ENCODE data around the gene TNFSF15. TPM values are rescaled to one million over a fixed set of nuclear protein-coding genes. Genes with fewer than 3 reads are reported as not detected.
"Not testable (repeated sequence)": the region's sequence is repeated elsewhere in the genome, so short reads cannot be mapped to it uniquely, and the experiment has no call there.

The TNFSF15 gene
- total and polyA plus RNA-seq, 9 donors = 0.02 to 0.53 (median 0.24) TPM

- no peaks in the 10 kb centered on the region for H3K9me3 ChIP-seq
- H3K27ac ChIP-seq = no peak overlapping the region
- TF ChIP-seq POLR2A (IDR thresholded peaks at IDR 0.05) (no peak), EP300 (IDR thresholded peaks at IDR 0.05) (no peak), CTCF (IDR thresholded peaks at IDR 0.05) (no peak)
- no peaks in the 10 kb centered on the region for H3K27me3 ChIP-seq
- no peaks in the 10 kb centered on the region for H3K4me1 ChIP-seq (ENCODE audit: insufficient read depth)
- 56 to 74% (median 67%) methylated on average over 3 of the region's 3 CpGs for WGBS, 3 donors
- intact Hi-C loops (cut with DNase I) = loop anchor here in 1 of 4 donors (10.0 kb wide), 1 partner anchor 159 kb away; no protein-coding TSS in a partner anchor
- no peak for DNase-seq
- H3K4me3 ChIP-seq = no peak overlapping the region
- H3K36me3 ChIP-seq = no peaks in the 10 kb centered on the region
Measured at GRCh38 chr9:114745879-114746550, 59.8 kb downstream of the TNFSF15 start.

- Histone ChIP-seq H3K9me3 (no peaks in the 10 kb centered on the region), H3K4me1 (ENCODE audit: insufficient read depth) (no peaks in the 10 kb centered on the region), H3K27ac (no peak overlapping the region), H3K4me3 (no peak overlapping the region), H3K27me3 (no peaks in the 10 kb centered on the region), H3K36me3 (no peaks in the 10 kb centered on the region)
- TF ChIP-seq EP300 (IDR thresholded peaks at IDR 0.05) (no peak), CTCF (IDR thresholded peaks at IDR 0.05) (no peak), POLR2A (IDR thresholded peaks at IDR 0.05) (no peak)
- intact Hi-C loops (cut with DNase I) = loop anchor here in 1 of 4 donors (10.0 kb wide), 1 partner anchor 160 kb away; no protein-coding TSS in a partner anchor
- 45 to 56% (median 49%) methylated on average over 6 of the region's 6 CpGs for WGBS, 3 donors
- DNase-seq = no peak
Measured at GRCh38 chr9:114745108-114745848, 60.6 kb downstream of the TNFSF15 start.

GRCh38 chr9:114743446-114743845 is 62.4 kb downstream of the TNFSF15 start:
- no peak for DNase-seq
- no peaks in the 10 kb centered on the region for H3K9me3 ChIP-seq
- no peaks in the 10 kb centered on the region for H3K36me3 ChIP-seq
- 85 to 95% (median 89%) methylated on average over 3 of the region's 3 CpGs for WGBS, 3 donors
- no peak overlapping the region for H3K27ac ChIP-seq
- no peaks in the 10 kb centered on the region for H3K27me3 ChIP-seq
- no peak overlapping the region for H3K4me3 ChIP-seq
- H3K4me1 ChIP-seq (ENCODE audit: insufficient read depth) = no peaks in the 10 kb centered on the region
- TF ChIP-seq CTCF (IDR thresholded peaks at IDR 0.05) (no peak), EP300 (IDR thresholded peaks at IDR 0.05) (no peak), POLR2A (IDR thresholded peaks at IDR 0.05) (no peak)
- intact Hi-C loops (cut with DNase I) = loop anchor here in 1 of 4 donors (10.0 kb wide), 1 partner anchor 161 kb away; no protein-coding TSS in a partner anchor

GRCh38 chr9:114742947-114743346 is 62.9 kb downstream of the TNFSF15 start:
- H3K36me3 ChIP-seq = no peaks in the 10 kb centered on the region
- intact Hi-C loops (cut with DNase I) = loop anchor here in 1 of 4 donors (10.0 kb wide), 1 partner anchor 162 kb away; no protein-coding TSS in a partner anchor
- no peak for TF ChIP-seq POLR2A (IDR thresholded peaks at IDR 0.05)
- no peak for TF ChIP-seq CTCF (IDR thresholded peaks at IDR 0.05)
- no peak for TF ChIP-seq EP300 (IDR thresholded peaks at IDR 0.05)
- no peak for DNase-seq
- no peaks in the 10 kb centered on the region for H3K27me3 ChIP-seq
- H3K27ac ChIP-seq = no peak overlapping the region
- WGBS, 3 donors = 84 to 85% (median 85%) methylated on average over 2 of the region's 2 CpGs
- no peak overlapping the region for H3K4me3 ChIP-seq
- H3K9me3 ChIP-seq = no peaks in the 10 kb centered on the region
- H3K4me1 ChIP-seq (ENCODE audit: insufficient read depth) = no peaks in the 10 kb centered on the region

GRCh38 chr9:114741521-114741920 is 64.3 kb downstream of the TNFSF15 start:
- intact Hi-C loops (cut with DNase I) = loop anchor here in 1 of 4 donors (10.0 kb wide), 1 partner anchor 163 kb away; no protein-coding TSS in a partner anchor
- not testable (repeated sequence) for H3K36me3 ChIP-seq; H3K4me3 ChIP-seq; H3K4me1 ChIP-seq (ENCODE audit: insufficient read depth); H3K9me3 ChIP-seq; DNase-seq; H3K27ac ChIP-seq; H3K27me3 ChIP-seq
- WGBS, 3 donors = 65 to 81% (median 73%) methylated on average over 1 of the region's 1 CpG

Measured in ovary (tissue), 9 donors.